ENCODE data around the gene NARS2.

Gene NARS2

GRCh38 chr11:78414321-78415051, 160.2 kb downstream of the NARS2 start:
- Mint-ChIP-seq H3K9me3 (peaks cover 10% of the 10 kb centered on the region), H3K27me3 (ENCODE audit: low read depth) (no peaks in the 10 kb centered on the region), H3K4me3 (peak overlapping the region; percentile 99), H3K36me3 (ENCODE audit: low read depth) (peaks cover 52% of the 10 kb centered on the region), H3K27ac (peak overlapping the region; percentile 27), H3K4me1 (ENCODE audit: low read depth) (peaks cover 49% of the 10 kb centered on the region)
- no peak for DNase-seq (ENCODE audit: low spot score)

- Mint-ChIP-seq H3K4me1 (ENCODE audit: low read depth) (peaks cover 45% of the 10 kb centered on the region), H3K4me3 (no peak overlapping the region), H3K9me3 (peaks cover 41% of the 10 kb centered on the region), H3K27ac (no peak overlapping the region), H3K27me3 (ENCODE audit: low read depth) (no peaks in the 10 kb centered on the region), H3K36me3 (ENCODE audit: low read depth) (peaks cover 84% of the 10 kb centered on the region)
- no peak for DNase-seq (ENCODE audit: low spot score)
Measured at GRCh38 chr11:78408619-78409018, 166.0 kb downstream of the NARS2 start.

- no peak for DNase-seq (ENCODE audit: low spot score)
- H3K36me3 Mint-ChIP-seq (ENCODE audit: low read depth) = peaks cover 74% of the 10 kb centered on the region
- H3K4me3 Mint-ChIP-seq = peak overlapping the region; percentile 29
- no peaks in the 10 kb centered on the region for H3K27me3 Mint-ChIP-seq (ENCODE audit: low read depth)
- H3K9me3 Mint-ChIP-seq = peaks cover 41% of the 10 kb centered on the region
- peaks cover 37% of the 10 kb centered on the region for H3K4me1 Mint-ChIP-seq (ENCODE audit: low read depth)
- H3K27ac Mint-ChIP-seq = no peak overlapping the region
Measured at GRCh38 chr11:78406568-78407196, 168.0 kb downstream of the NARS2 start.

- Mint-ChIP-seq H3K27me3 (ENCODE audit: low read depth) (no peaks in the 10 kb centered on the region), H3K4me3 (no peak overlapping the region), H3K27ac (no peak overlapping the region), H3K36me3 (ENCODE audit: low read depth) (peaks cover 76% of the 10 kb centered on the region), H3K4me1 (ENCODE audit: low read depth) (peaks cover 41% of the 10 kb centered on the region), H3K9me3 (peaks cover 37% of the 10 kb centered on the region)
- no peak for DNase-seq (ENCODE audit: low spot score)
Measured at GRCh38 chr11:78405805-78406204, 168.9 kb downstream of the NARS2 start.

- no peak overlapping the region for H3K27ac Mint-ChIP-seq
- no peaks in the 10 kb centered on the region for H3K27me3 Mint-ChIP-seq (ENCODE audit: low read depth)
- H3K9me3 Mint-ChIP-seq = peaks cover 28% of the 10 kb centered on the region
- no peak for DNase-seq (ENCODE audit: low spot score)
- peaks cover 68% of the 10 kb centered on the region for H3K36me3 Mint-ChIP-seq (ENCODE audit: low read depth)
- H3K4me3 Mint-ChIP-seq = no peak overlapping the region
- peaks cover 54% of the 10 kb centered on the region for H3K4me1 Mint-ChIP-seq (ENCODE audit: low read depth)
Measured at GRCh38 chr11:78403781-78404180, 170.9 kb downstream of the NARS2 start.

GRCh38 chr11:78402847-78403246, 171.8 kb downstream of the NARS2 start:
- Mint-ChIP-seq H3K36me3 (ENCODE audit: low read depth) (peaks cover 60% of the 10 kb centered on the region), H3K4me1 (ENCODE audit: low read depth) (peaks cover 55% of the 10 kb centered on the region), H3K27ac (no peak overlapping the region), H3K27me3 (ENCODE audit: low read depth) (no peaks in the 10 kb centered on the region), H3K9me3 (peaks cover 20% of the 10 kb centered on the region), H3K4me3 (no peak overlapping the region)
- no peak for DNase-seq (ENCODE audit: low spot score)

GRCh38 chr11:78400702-78401101, 174.0 kb downstream of the NARS2 start:
- Mint-ChIP-seq H3K27ac (no peak overlapping the region), H3K36me3 (ENCODE audit: low read depth) (peaks cover 50% of the 10 kb centered on the region), H3K27me3 (ENCODE audit: low read depth) (no peaks in the 10 kb centered on the region), H3K9me3 (peaks cover 1% of the 10 kb centered on the region), H3K4me1 (ENCODE audit: low read depth) (peaks cover 55% of the 10 kb centered on the region), H3K4me3 (no peak overlapping the region)
- no peak for DNase-seq (ENCODE audit: low spot score)

- Mint-ChIP-seq H3K9me3 (no peaks in the 10 kb centered on the region), H3K4me3 (no peak overlapping the region), H3K27me3 (ENCODE audit: low read depth) (no peaks in the 10 kb centered on the region), H3K4me1 (ENCODE audit: low read depth) (peaks cover 56% of the 10 kb centered on the region), H3K27ac (peak overlapping the region; percentile 70), H3K36me3 (ENCODE audit: low read depth) (peaks cover 48% of the 10 kb centered on the region)
- no peak for DNase-seq (ENCODE audit: low spot score)
Measured at GRCh38 chr11:78400116-78400515, 174.5 kb downstream of the NARS2 start.

- peaks cover 50% of the 10 kb centered on the region for H3K36me3 Mint-ChIP-seq (ENCODE audit: low read depth)
- H3K4me3 Mint-ChIP-seq = no peak overlapping the region
- H3K9me3 Mint-ChIP-seq = no peaks in the 10 kb centered on the region
- DNase-seq (ENCODE audit: low spot score) = no peak
- H3K27me3 Mint-ChIP-seq (ENCODE audit: low read depth) = no peaks in the 10 kb centered on the region
- H3K27ac Mint-ChIP-seq = peak overlapping the region; percentile 31
- H3K4me1 Mint-ChIP-seq (ENCODE audit: low read depth) = peaks cover 60% of the 10 kb centered on the region
Measured at GRCh38 chr11:78399136-78399535, 175.5 kb downstream of the NARS2 start.

GRCh38 chr11:78398715-78399114, 175.9 kb downstream of the NARS2 start:
- Mint-ChIP-seq H3K27ac (peak overlapping the region; percentile 9), H3K4me3 (no peak overlapping the region), H3K36me3 (ENCODE audit: low read depth) (peaks cover 48% of the 10 kb centered on the region), H3K27me3 (ENCODE audit: low read depth) (no peaks in the 10 kb centered on the region), H3K4me1 (ENCODE audit: low read depth) (peaks cover 62% of the 10 kb centered on the region), H3K9me3 (no peaks in the 10 kb centered on the region)
- no peak for DNase-seq (ENCODE audit: low spot score)

GRCh38 chr11:78397398-78397797, 177.3 kb downstream of the NARS2 start:
- peak; percentile 35 for DNase-seq (ENCODE audit: low spot score)
- peak overlapping the region; percentile 18 for H3K4me3 Mint-ChIP-seq
- no peaks in the 10 kb centered on the region for H3K27me3 Mint-ChIP-seq (ENCODE audit: low read depth)
- H3K36me3 Mint-ChIP-seq (ENCODE audit: low read depth) = peaks cover 50% of the 10 kb centered on the region
- no peaks in the 10 kb centered on the region for H3K9me3 Mint-ChIP-seq
- H3K27ac Mint-ChIP-seq = peak overlapping the region; percentile 76
- peaks cover 72% of the 10 kb centered on the region for H3K4me1 Mint-ChIP-seq (ENCODE audit: low read depth)

- Mint-ChIP-seq H3K4me1 (ENCODE audit: low read depth) (peaks cover 73% of the 10 kb centered on the region), H3K4me3 (no peak overlapping the region), H3K36me3 (ENCODE audit: low read depth) (peaks cover 58% of the 10 kb centered on the region), H3K27me3 (ENCODE audit: low read depth) (no peaks in the 10 kb centered on the region), H3K27ac (no peak overlapping the region), H3K9me3 (peaks cover 3% of the 10 kb centered on the region)
- no peak for DNase-seq (ENCODE audit: low spot score)
Measured at GRCh38 chr11:78395597-78395996, 179.1 kb downstream of the NARS2 start.

- H3K36me3 Mint-ChIP-seq (ENCODE audit: low read depth) = peaks cover 71% of the 10 kb centered on the region
- H3K27ac Mint-ChIP-seq = peak overlapping the region; percentile 10
- DNase-seq (ENCODE audit: low spot score) = no peak
- H3K4me1 Mint-ChIP-seq (ENCODE audit: low read depth) = peaks cover 61% of the 10 kb centered on the region
- peak overlapping the region; percentile 25 for H3K4me3 Mint-ChIP-seq
- H3K9me3 Mint-ChIP-seq = peaks cover 10% of the 10 kb centered on the region
- H3K27me3 Mint-ChIP-seq (ENCODE audit: low read depth) = no peaks in the 10 kb centered on the region
Measured at GRCh38 chr11:78392854-78393253, 181.8 kb downstream of the NARS2 start.

- no peak for DNase-seq (ENCODE audit: low spot score)
- Mint-ChIP-seq H3K4me3 (no peak overlapping the region), H3K4me1 (ENCODE audit: low read depth) (peaks cover 54% of the 10 kb centered on the region), H3K27me3 (ENCODE audit: low read depth) (no peaks in the 10 kb centered on the region), H3K27ac (no peak overlapping the region), H3K9me3 (peaks cover 20% of the 10 kb centered on the region), H3K36me3 (ENCODE audit: low read depth) (peaks cover 77% of the 10 kb centered on the region)
Measured at GRCh38 chr11:78391424-78391823, 183.2 kb downstream of the NARS2 start.
